Esophagus muscularis mucosa (tissue), 3 donors: ENCODE data around the gene ABHD12B.

Experiments used
- CTCF ChIP-seq, 3 experiments: fragments of 200-600 bp in 2 of 3; fragments of 450-650 bp in 1 of 3; sonication (generic) in 2 of 3; IDR thresholded peaks; one replicate each; pipeline ENCODE4 v1.5.1; 2017 to 2019; ENCODE audit warnings: antibody characterized with exemption in 3 of 3, mild to moderate bottlenecking in 2 of 3, moderate library complexity in 1 of 3
- POLR2AphosphoS5 ChIP-seq, 2 donors: sonication (generic); formaldehyde crosslinking; IDR thresholded peaks; one replicate each; pipeline ENCODE4 v1.6.1; 2017; ENCODE audit warnings: antibody characterized with exemption in 2 of 2

DNA sequence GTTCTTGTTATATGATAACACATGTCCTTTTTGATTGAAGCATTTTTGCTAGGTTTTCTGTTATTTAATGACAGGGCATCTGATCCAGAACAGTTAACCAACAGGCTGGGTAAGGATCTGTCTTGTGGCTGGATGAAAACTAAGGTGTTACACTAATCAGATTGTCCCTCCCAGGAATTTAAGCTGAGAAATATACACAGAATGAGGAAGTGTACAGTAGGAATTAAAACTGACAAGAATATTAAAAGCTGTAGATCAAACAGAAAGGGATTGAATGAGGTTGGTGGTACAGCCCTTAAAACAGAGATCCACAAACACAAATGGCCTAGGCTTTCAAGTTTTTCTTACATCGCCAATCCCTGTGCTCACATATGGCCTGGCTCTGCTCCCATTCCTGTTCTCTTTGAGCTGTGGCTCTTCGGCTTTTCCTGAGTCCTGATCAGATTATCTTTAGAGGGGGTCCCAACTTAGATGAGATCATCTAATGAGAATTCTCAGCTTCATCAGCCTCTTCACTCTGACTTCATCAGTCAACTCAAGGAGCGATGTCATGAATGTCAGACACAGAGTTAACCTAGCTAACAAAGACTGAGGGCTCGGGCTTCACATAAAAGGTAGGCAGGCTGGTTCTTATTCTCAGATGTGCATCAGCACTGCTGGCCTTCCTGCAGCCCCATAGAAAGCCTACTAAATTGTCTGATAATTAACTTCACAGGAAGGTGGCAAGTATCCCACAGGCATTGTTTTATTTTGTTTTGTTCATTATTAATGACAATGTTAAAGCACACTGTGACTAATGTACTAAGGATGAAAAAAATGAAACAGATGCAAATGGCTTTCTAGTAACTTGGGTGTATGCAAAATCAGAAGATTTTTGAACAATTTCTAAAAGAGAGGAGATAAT, 61.0 kb downstream of the ABHD12B start:
- TF ChIP-seq CTCF (IDR thresholded peaks at IDR 0.05) (no peak), POLR2AphosphoS5 (IDR thresholded peaks at IDR 0.05) (no peak)
